HG03378 (cell line): ENCODE data around the gene DDX42.
A peak's percentile ranks its signal among the peaks of the same experiment; 100 is the strongest.

Experiments used
- ATAC-seq: cut with Tn5 transposase; IDR thresholded peaks from one replicate; pipeline ENCODE4 v1.9.1; 2021; ENCODE audit warnings: mild to moderate bottlenecking, moderate library complexity; ENCODE audit not compliant: unreplicated experiment

Gene DDX42

GRCh38 chr17:63820963-63821561, 47.1 kb downstream of the DDX42 start:
- ATAC-seq = no peak

- no peak for ATAC-seq
These were observed 47.8 kb downstream of the DDX42 start for GRCh38 chr17:63821804-63822203.

GRCh38 chr17:63822537-63822936, 48.6 kb downstream of the DDX42 start:
- no peak for ATAC-seq

- ATAC-seq = no peak
These were observed 49.8 kb downstream of the DDX42 start for GRCh38 chr17:63823659-63824331.

GRCh38 chr17:63824362-63824761, 50.4 kb downstream of the DDX42 start:
- no peak for ATAC-seq

GRCh38 chr17:63826468-63827001, 52.6 kb downstream of the DDX42 start:
- ATAC-seq = no peak

GRCh38 chr17:63827002-63827800, 53.2 kb downstream of the DDX42 start, which contains the start of the genes FTSJ3 and PSMC5:
FTSJ3 (minus strand) TSS chr17:63827663; CDS start chr17:63826902, 761 bp downstream.
PSMC5 (plus strand) TSS chr17:63827431; CDS start chr17:63827491, 60 bp downstream.
- ATAC-seq = peak; percentile 66

- no peak for ATAC-seq
These were observed 53.8 kb downstream of the DDX42 start for GRCh38 chr17:63827801-63828221.

- no peak for ATAC-seq
These were observed 55.0 kb downstream of the DDX42 start for GRCh38 chr17:63828936-63829335.

GRCh38 chr17:63830278-63830677, 56.3 kb downstream of the DDX42 start:
- no peak for ATAC-seq

- ATAC-seq = no peak
These were observed 57.0 kb downstream of the DDX42 start for GRCh38 chr17:63830904-63831491.

GRCh38 chr17:63831505-63831904, 57.5 kb downstream of the DDX42 start:
- no peak for ATAC-seq

GRCh38 chr17:63832014-63832413, 58.0 kb downstream of the DDX42 start:
- no peak for ATAC-seq

- no peak for ATAC-seq
These were observed 58.5 kb downstream of the DDX42 start for GRCh38 chr17:63832455-63832854.

GRCh38 chr17:63833026-63833740, 59.2 kb downstream of the DDX42 start:
- no peak for ATAC-seq

GRCh38 chr17:63833741-63834373, 59.9 kb downstream of the DDX42 start:
- no peak for ATAC-seq

- peak; percentile 57 for ATAC-seq
These were observed 60.6 kb downstream of the DDX42 start for GRCh38 chr17:63834431-63835166.

GRCh38 chr17:63835167-63835720, 61.3 kb downstream of the DDX42 start:
- no peak for ATAC-seq

GRCh38 chr17:63836811-63837210, 62.8 kb downstream of the DDX42 start:
- no peak for ATAC-seq
